ENCODE measurements around the gene SMAD4.

DNA sequence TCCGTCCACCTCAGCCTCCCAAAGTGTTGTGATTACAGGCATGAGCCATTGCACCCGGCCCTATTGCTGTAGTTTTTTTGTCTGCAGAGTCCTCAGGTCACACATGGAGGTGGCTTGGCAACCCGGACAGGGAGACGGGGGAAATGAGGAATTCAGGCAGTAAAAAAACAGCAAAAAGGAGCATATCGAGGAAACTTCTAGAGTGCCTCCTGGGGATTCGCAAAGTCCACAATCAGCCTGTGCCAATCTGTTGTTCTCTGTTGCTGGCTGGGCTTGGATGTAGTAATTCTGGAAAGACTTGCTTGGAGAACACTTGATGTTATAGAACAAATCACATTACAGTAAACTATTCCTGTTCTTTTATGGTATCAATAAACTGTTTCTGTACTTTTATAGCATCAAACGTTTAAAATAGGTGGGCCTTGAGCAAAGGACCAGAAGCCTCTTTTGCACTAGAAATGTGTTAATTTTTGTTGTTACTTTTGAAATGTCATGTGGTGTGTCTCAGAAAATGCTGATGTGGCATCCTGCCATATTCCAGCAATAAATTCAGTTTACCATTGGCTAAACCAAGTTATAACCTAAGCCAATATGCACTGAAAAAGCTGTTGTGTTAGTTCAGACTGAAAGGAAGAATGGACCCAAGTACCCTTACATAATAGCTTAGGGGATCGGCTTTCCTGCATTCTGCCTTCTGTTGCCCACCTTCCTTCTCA, 47.8 kb upstream of the SMAD4 start:
- TF ChIP-seq POLR2AphosphoS5 (IDR thresholded peaks at IDR 0.05) = no peak
- TF ChIP-seq, protein P1, sequence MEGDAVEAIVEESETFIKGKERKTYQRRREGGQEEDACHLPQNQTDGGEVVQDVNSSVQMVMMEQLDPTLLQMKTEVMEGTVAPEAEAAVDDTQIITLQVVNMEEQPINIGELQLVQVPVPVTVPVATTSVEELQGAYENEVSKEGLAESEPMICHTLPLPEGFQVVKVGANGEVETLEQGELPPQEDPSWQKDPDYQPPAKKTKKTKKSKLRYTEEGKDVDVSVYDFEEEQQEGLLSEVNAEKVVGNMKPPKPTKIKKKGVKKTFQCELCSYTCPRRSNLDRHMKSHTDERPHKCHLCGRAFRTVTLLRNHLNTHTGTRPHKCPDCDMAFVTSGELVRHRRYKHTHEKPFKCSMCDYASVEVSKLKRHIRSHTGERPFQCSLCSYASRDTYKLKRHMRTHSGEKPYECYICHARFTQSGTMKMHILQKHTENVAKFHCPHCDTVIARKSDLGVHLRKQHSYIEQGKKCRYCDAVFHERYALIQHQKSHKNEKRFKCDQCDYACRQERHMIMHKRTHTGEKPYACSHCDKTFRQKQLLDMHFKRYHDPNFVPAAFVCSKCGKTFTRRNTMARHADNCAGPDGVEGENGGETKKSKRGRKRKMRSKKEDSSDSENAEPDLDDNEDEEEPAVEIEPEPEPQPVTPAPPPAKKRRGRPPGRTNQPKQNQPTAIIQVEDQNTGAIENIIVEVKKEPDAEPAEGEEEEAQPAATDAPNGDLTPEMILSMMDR (IDR thresholded peaks at IDR 0.05) = no peak
